ENCODE results near the gene RFX4. TPM values are rescaled to one million over a fixed set of nuclear protein-coding genes. Genes with fewer than 3 reads are reported as not detected.
"Not testable (repeated sequence)": the region's sequence is repeated elsewhere in the genome, so short reads cannot be mapped to it uniquely, and the experiment has no call there.

The RFX4 gene
- total RNA-seq, 1 donor from 2014 or later, result 2.9 TPM

DNA sequence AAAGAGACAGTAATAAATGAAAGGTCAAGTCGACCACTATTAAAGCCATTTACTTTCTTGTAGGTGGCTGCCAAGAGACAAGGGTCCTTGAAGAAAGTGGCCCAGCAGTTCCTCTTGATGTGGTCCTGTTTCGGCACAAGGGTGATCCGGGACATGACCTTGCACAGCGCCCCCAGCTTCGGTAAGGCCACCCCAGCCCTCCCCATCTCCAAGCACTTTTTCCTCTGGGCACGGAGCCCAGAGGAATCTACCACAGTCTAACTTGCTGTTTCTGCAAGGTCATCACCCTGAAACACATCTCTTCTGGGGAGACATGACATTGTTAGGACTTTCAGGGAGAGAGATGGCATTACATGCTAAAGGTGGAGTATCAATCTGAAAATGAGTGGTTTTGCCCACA is 137.9 kb downstream of the RFX4 start:
- DNase-seq (ENCODE audit: low spot score in 2 of 2) (no peak), FAIRE-seq (no peak)

DNA sequence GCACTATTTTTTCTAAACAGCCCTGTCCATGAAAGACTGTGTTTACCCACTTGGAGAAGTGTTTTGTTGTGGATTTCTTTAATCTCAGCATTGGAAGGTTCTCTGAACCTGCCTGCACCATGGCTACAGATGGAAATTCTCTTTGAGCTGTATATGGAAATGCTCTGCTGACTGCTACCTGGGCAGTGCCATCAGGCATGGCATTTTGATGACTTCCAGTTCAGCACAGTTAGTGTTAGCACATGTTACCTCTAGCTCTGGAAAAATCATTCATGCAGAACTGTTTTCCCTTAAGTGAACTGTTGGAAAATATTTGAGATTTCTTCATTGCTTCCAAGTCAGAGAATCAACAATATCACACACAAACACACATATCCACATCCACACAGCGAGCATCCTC is 139.1 kb downstream of the RFX4 start:
- FAIRE-seq (no peak), DNase-seq (ENCODE audit: low spot score in 2 of 2) (no peak)

DNA sequence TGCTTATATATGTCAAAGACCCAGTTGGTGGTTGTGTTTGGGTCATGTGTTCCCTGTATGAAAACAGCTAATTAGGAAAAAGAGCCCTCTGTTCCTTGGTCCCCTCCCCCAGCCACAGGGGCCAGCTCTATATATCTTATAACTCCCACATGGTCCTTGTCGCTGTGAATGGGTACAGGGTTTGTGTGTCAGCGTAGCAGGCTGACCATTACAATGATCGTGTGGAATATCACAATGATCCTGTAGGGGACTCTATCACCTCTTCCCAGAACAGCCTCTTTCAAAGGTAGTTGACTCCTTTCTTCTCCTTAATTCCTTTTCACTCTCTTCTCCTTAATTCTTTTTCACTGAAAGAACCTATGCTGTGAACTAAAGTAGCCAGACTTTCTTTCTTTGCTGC is 140.0 kb downstream of the RFX4 start:
- FAIRE-seq (no peak), DNase-seq (ENCODE audit: low spot score in 2 of 2) (no peak)

DNA sequence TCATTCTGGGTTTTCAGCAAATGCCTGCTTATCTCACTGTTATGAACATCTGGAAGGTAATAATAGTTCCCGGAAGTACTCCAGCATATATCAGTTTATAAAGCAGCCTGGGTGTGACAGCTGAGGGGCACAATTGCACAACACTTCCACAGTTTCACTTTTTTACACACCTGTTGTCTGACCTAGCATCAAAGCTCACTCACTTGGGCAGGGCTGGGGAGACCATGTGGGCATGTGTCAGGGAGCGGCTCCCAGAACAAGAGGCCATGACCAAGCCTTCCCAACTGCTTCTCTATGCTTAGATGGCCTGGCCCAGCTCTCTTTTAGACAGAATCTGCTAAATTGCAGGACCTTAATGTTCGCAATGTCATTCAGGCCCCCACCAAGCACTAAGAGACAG is 140.6 kb downstream of the RFX4 start:
- DNase-seq (ENCODE audit: low spot score in 2 of 2), result no peak
- no peak for FAIRE-seq

DNA sequence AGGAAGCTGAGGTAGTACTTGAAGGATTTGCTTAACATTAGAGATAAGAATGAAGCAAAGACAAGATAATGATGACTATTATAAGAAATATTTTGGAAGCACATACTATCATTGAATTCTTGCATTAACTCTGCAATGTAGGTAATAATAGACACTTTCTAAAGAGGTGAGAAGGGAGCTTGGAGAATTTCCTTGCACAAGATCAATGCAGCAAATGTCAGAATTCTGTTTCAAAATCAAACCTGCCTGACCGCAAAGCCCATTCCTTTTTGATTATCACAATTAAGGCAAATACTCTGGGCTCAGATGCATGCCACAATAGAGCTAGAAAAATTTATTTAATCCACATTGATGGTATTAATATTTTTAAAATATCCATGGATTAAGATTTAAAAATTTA is 141.3 kb downstream of the RFX4 start:
- no peak for FAIRE-seq
- no peak for DNase-seq (ENCODE audit: low spot score in 2 of 2)

DNA sequence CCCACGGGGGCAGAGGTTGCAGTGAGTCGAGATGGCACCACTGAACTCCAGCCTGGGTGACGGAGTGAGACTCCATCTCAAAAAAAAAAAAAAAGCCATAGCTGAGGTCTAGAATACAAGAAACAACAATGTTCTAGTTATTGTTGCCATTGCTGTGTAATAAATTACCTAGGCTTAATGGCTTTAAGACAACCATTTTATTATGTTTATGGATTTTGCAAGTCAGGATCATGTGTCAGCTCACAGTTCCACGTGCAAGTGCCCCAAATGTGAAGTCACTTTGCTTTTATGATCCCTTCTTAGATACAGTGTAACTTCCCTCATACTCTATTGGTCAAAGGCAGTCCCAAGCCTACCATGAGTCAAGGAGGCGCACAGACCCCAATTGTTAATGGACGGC is 142.1 kb downstream of the RFX4 start:
- DNase-seq (ENCODE audit: low spot score in 2 of 2), result no peak
- no peak for FAIRE-seq

DNA sequence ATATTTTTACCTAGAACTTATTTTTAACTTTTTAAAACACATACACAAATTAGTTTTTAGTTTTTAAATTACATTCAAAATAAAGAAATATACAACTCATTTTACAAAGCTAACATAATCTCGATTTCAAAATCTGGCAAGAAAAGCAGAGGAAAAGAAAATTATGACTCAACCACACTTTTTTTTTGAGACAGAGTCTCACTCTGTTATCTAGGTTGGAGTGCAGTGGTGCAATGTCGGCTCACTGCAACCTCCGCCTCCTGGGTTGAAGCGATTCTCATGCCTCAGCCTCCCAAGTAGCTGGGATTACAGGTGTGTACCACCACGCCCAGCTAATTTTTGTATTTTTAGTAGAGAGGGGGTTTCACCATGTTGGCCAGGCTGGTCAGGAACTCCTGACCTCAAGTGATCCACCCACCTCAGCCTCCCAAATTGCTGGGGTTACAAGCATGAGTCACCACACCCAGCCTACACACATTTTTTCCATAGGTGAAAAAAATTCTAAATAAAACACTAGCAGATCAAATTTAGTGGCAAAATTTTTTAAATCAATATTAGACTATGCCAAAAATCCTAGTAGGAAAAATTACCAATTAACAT is 143.9 kb downstream of the RFX4 start:
- not testable (repeated sequence) for DNase-seq (ENCODE audit: low spot score in 2 of 2)
- FAIRE-seq, result peak; percentile 58

DNA sequence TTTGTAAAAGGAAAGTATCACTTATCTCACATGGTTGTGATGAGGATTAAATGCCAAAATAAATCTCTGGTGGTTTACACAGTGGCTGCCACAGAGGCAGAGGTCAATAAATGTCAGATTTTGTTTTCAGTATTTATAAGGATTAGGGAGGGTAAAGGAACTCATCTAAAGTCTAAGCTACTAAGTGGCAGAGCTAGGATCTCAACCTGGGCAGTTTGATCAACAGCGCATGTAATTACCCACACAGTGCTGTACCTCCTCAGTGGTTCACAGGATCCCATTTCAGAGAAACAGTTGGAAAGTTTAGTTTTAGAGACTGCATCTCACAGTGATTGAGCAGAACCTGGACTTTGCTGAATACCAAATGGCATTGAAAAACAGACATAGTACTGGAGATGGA is 146.8 kb downstream of the RFX4 start:
- FAIRE-seq (no peak), DNase-seq (ENCODE audit: low spot score in 2 of 2) (no peak)

DNA sequence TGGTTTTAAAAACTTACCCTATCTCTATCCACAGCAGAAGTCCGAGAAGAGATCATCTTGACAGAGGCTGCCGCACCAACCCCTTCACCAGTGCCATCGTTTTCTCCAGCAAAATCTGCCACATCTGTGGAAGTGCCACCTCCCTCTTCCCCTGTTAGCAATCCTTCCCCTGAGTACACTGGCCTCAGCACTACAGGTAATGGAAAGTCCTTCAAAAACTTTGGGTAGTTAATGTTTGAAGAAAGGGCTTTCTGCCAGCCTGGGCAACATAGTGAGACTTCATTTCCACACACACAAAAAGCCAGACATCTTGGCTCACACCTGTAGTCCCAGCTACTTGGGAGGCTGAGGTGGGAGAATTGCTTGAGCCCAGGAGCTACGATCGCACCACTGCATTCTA is 150.1 kb downstream of the RFX4 start:
- DNase-seq (ENCODE audit: low spot score in 2 of 2), result no peak
- no peak for FAIRE-seq

DNA sequence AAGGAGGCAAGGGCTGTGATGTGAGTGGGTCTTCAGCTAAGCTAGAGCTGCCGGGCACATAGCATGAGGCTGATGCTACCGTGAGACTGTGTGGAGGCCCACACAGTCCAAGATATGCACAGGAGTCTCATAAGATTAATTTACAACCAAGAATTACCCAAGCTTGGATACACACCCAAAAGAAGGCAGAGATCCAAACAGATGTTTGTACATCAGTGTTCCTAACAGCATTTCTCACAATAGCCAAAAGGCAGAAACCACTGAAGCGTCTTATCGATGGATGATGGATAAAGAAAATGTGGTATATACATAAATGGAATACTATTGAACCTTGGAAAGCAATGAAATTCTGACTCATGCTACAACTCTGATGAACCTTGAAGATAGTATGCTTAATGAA is 150.9 kb downstream of the RFX4 start:
- DNase-seq (ENCODE audit: low spot score in 2 of 2) (no peak), FAIRE-seq (no peak)

DNA sequence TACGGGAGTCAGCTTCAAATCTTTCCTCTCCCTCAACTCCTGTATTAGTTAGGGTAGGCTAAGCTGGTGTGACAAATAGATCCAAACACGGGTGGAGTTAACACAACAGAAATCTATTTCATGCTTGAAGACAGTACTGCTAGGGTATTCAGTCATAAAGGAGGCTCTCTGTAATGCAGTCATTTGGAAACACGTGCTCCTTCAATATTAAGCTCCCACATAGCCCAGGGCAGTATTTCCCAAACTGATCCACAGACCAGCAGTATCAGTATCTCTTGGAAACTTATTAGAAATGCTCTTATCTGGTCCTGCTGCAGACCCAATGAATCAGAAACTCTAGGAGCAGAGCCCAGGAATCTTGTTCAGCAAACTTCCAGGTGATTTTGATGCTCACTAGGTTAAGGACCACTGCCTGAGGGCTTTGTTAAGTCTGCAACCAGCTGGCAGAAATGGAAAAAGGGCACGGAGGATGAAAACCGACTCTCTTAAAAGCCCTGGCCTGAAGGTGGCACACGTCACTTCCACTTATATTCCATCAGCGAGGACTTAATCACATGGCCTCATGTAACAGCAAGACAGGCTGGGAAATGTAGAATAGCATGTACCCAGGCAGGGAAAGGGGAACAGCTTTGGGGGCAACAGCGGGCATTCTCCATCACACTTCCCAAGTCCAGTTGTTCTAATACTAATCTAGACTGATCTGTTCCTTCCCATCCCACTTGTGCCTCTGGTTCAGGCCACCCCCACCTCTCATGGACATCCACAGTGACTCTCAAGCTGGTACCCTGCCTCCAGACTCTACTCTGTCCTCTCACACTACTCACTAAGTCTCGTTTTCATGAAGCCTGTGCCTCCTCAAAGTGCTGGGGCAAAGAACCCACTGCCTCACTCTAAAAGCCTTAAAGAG is 153.5 kb downstream of the RFX4 start:
- DNase-seq (ENCODE audit: low spot score in 2 of 2) (no peak), FAIRE-seq (no peak)

DNA sequence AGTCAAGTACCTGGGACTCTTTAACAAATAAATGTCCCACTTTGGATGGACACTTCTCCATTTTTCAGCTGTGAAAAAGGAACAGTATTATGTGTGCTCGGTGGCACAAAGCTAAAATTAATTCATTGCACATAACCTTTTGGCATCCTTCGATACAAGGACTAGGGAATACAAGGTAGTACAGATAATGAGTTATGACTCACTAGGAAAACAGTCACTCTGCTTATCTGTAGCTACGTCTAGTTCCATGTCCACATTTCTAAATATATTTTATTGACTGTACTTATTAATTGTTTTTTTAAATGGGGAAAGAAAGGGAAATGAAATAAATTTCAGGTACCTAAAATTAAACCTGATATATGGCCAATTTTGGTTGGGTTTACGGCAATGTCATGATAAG is 156.5 kb downstream of the RFX4 start:
- FAIRE-seq (no peak), DNase-seq (ENCODE audit: low spot score in 2 of 2) (no peak)

DNA sequence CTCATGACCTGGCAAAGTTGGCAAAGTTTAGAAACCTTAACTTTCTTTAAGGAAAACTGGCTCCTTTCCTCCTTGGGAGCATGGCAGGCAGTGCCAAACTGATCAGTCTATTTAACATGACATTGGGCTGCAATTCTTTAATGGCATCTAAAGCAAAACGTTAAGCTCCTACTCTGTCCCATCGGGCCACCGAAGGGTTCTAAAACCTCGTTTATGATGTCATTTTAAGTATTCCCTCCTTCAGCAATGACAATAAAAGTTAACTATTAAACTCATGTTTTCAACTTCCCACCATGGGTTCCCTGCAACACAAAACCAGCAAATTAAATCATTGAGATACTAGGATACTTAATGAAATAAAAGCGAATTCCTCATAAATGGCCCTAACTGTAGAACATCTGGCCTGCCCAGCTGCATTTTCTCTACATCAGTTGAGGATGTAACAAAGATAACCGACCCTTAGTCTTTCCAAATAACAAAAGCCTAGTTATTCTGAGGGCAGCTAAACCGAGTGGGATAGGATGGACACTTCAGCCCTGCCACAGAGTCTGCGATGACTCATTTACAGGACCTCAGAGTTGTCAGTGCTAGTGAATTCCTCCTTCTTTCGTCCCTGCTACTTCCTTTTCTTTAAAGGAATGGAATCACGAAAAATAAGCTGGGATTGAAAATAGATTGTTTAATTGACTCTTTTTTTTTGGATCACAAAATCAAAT is 157.2 kb downstream of the RFX4 start:
- DNase-seq (ENCODE audit: low spot score in 2 of 2), result no peak

DNA sequence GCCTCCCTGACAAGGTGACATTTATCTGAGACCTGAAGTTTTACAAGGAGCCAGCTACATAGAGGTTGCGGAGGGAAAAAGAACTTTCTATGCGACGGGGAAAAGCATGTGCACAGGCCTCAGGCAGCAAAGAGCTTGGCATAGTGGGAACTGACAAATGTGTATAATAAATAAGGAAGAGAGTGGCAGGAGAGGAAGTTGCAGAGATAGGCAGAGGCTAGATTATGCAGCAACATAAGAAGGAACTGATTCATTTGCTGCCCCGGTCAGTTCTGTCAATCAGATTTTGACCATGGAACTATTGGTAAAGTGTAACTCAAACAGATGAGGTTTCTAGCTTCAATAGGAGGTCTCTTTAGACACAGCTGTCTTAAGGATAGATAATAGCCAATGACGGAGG is 158.0 kb downstream of the RFX4 start:
- DNase-seq (ENCODE audit: low spot score in 2 of 2), result no peak
- no peak for FAIRE-seq

More for the DNA sequence above, 157.2 kb downstream of the RFX4 start:
- FAIRE-seq, result no peak

DNA sequence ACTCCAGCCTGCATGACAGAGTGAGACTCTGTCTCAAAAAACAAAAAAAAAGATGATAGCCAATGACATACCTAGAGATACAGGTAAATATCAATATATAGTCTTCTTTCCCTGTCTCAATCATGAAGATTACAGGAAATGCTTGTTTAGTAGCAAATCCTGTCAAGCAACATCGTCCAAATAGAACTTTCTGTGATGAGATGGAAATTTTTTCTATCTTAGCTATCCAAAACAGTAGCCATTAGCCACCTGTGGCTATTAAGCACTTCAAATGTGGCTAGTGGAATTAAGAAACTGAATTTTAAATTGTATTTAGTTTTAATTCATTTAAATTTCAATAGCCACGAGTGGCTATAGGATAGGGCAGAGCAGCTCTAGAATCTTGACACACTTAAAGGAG is 158.4 kb downstream of the RFX4 start:
- DNase-seq (ENCODE audit: low spot score in 2 of 2) (no peak), FAIRE-seq (no peak)

DNA sequence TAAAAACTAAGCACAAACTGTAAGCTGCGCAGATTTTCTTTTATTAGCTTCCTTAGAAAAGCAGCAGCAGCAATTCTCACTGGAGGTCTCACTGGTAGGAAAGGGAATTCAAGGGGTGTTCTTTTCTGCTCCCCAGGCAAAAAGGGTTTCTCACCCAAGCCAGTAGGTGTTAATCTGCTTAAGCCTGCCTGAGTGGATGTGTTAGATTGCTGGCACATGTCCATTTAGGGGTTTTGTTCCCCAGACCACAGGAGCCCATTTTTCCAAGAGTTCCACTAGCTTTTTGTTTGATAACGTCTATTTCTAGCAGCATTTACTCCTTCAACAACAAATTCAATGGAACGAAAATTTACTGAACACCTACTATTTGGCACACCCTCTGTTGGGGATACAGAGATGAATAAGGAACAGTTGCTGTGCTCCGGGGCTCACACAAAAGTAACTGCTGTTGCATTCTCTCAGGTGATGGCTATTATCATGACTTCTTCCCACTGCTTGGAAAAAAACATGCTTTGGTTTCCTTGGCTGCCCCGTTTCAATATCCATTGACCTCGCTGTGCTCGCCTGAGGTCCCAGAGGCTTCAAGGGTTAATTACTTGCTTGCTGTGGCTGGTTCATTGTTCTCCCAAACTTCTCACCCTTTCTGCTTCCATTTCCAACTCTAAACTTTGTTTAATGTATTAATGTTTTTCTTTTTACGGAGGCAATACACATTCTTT is 160.6 kb downstream of the RFX4 start:
- DNase-seq (ENCODE audit: low spot score in 2 of 2), result no peak

DNA sequence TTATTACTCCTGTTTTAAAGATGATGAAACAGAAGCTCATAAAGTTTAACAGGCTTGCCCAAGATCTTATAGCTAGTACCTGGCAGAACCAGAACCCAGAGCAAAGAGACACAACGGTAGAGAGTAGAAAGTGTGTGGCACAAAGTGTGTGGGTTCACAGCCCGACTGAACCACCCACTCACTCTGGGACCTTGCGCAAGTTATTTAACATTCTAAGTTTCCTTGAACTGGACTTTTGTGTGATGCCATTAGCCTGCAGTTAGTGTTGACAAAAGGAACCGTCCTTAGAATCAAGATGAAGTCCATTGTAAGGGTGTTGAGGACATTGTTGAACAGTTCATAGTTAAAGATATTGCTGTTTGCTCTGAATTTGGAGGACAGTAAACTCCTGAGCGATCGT is 161.8 kb downstream of the RFX4 start:
- FAIRE-seq, result no peak
- no peak for DNase-seq (ENCODE audit: low spot score in 2 of 2)

More for the DNA sequence above, 160.6 kb downstream of the RFX4 start:
- FAIRE-seq, result no peak

DNA sequence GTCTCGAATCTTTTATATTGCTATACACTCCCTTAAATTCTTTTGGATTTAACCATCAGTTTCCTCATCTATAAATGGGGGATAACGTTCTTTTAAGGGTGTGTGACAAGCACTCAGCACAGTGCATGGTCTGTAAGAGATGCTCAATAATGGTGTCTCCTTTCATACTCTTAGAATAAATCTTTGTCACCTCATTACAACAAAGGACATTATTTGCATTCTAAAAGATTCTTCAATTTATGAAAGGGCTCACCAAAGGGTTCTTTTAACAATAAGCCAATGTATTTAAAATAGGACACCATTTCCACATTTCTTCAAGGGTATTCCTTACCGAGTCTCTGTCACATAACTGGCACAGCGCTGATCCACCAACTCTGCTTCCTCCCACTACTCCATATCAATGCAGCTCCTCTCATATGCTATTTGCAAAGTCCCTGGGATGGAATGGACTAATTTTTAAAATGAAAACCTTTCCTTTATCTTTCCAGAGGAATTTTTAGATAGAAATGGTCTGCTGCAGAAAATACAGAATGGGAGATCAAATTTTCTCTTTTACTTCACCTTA is 162.5 kb downstream of the RFX4 start:
- no peak for DNase-seq (ENCODE audit: low spot score in 2 of 2)
- FAIRE-seq, result no peak

DNA sequence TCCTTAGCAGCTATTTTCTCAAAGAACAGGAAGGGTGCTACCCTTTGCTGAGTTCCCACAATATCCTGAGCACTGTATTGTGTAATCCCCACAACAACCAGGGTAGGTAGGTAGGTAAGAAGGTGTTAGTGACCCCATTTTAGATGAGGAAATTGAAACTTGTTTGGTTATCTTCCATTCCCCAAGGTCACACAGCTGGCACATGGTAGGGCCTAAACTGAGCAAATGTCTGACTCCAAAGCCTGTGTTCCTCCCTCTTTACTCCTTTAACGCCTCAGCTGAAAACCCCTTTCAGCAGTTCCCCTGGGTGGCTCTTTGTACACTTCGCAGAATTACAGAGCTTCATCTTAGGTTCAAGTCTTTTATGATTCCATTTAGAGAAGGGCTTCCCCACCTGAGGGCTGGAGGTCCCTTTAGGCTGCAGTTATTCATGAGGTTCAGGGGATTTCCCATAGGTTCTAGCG is 165.2 kb downstream of the RFX4 start:
- FAIRE-seq (no peak), DNase-seq (ENCODE audit: low spot score in 2 of 2) (no peak)

DNA sequence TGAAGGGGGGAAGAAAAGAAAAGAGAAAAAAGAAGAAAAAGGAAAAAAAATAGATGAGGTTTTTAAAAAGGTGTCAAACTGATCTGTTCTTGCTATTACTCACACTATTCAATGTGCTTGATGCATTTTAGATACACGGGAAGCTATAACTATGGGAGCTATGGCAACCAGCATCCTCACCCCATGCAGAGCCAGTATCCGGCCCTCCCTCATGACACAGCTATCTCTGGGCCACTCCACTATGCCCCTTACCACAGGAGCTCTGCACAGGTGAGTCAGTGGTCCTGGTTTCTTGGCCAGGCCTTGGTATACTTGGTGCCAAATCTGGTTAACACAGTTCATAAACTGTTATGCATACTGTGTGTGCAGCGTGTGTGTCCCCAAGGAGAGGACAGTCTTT is 167.7 kb downstream of the RFX4 start:
- FAIRE-seq (no peak), DNase-seq (ENCODE audit: low spot score in 2 of 2) (no peak)

All from frontal cortex (tissue), 4 donors.